ENCODE data around the gene OLFM2.
"Not testable (repeated sequence)": the region's sequence is repeated elsewhere in the genome, so short reads cannot be mapped to it uniquely, and the experiment has no call there.

Gene OLFM2

GRCh38 chr19:9941671-9942070 lies 5.4 kb upstream of the OLFM2 start:
- DNase-seq (ENCODE audit: low read depth, low spot score), result no peak

DNA sequence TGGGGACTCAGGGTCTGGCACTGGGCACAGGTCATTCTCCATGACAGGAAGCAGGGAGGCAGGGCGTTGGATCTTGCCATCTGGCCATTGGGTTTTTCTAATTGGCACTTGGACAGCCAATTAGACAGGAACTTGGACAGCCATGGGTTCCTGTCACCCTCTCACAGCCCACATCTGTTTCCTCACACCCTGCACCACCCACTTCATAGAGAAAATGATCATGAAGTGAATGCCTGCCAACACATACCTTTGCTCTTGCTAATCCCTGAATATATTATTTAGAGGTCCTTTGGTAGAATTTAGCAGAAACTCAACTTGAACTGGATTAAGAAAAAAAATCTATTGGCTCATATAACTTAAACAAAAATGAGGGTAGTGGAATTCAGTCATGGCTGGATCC lies 4.9 kb upstream of the OLFM2 start:
- DNase-seq (ENCODE audit: low read depth, low spot score), result no peak

- no peak for DNase-seq (ENCODE audit: low read depth, low spot score)
These were observed 4.5 kb upstream of the OLFM2 start for GRCh38 chr19:9940778-9941177.

DNA sequence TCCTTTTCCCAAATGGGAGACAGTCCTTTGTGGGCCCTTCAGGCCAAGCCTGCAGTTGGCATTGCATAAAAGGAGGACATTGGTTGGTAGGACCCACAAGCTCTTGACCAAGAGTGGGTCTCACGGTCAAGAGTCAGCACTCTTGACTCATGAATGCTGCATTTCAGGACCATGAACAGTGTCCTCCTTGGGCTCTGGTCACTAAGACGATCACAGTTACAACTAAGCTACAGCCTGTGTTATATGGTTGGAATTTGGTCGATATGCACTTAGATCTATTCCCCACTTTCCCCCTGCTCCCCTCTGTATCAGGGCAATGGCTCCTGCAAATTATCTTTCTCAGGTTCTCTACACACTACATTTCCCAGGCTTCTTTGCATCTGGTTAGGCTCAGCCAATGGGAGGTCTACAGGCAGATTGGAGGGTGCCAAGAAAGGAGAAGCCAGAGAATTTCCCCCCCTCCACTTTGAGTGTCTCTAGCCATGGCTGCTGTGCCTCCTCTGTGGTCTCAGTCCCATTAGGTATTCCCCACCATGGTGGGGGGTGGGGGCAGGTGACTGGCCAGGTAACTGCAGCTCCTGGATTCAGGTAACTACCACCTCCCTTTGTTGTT lies 3.1 kb upstream of the OLFM2 start:
- no peak for DNase-seq (ENCODE audit: low read depth, low spot score)

GRCh38 chr19:9937001-9937411 lies 691 bp upstream of the OLFM2 start:
- no peak for DNase-seq (ENCODE audit: low read depth, low spot score)

GRCh38 chr19:9935506-9936325 lies 599 bp downstream of the OLFM2 start:
- no peak for DNase-seq (ENCODE audit: low read depth, low spot score)

GRCh38 chr19:9934132-9934950 lies 2.0 kb downstream of the OLFM2 start:
- DNase-seq (ENCODE audit: low read depth, low spot score), result peak; percentile 80

- no peak for DNase-seq (ENCODE audit: low read depth, low spot score)
These were observed 3.5 kb downstream of the OLFM2 start for GRCh38 chr19:9932835-9933234.

- DNase-seq (ENCODE audit: low read depth, low spot score), result no peak
These were observed 4.7 kb downstream of the OLFM2 start for GRCh38 chr19:9931629-9932028.

DNA sequence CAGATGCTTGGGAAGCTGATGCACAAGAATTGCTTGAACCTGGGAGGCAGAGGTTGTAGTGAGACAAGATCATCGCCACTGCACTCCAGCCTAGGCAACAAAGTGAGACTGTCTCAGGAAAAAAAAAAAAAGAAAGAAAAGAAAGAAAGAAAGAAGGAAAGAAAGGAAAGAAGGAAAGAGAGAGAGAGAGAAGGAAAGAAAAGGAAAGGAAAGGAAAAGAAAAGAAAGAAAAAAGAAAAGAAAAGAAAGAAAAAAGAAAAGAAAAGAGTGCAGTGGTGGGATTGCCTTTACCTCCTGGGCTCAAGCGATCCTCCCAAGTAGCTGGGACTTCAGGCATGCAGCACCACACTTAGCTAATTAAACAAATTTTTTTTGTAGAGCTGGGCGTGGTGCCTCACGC lies 12.9 kb downstream of the OLFM2 start:
- no peak for DNase-seq (ENCODE audit: low read depth, low spot score)

GRCh38 chr19:9922782-9923379 lies 13.4 kb downstream of the OLFM2 start:
- not testable (repeated sequence) for DNase-seq (ENCODE audit: low read depth, low spot score)

DNA sequence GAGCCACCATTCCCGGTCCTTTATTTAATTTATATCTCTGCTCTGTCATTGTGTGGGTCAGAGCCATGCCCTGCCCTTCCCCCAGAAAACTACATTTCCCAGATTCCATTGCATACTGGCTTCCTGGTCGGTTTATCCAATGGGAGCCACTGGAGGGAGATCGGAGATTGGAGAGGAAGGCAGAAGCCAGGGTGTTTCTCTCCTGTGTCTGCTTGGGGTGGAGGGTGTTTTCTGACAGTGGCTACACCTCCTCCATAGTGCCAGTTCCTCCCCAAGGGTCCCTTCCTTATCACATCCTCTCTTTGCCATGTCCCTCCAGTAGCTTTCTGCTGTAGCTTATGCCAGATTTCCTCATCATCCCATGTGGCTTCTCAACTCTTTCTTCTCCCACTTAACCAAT lies 19.0 kb downstream of the OLFM2 start:
- no peak for DNase-seq (ENCODE audit: low read depth, low spot score)

DNA sequence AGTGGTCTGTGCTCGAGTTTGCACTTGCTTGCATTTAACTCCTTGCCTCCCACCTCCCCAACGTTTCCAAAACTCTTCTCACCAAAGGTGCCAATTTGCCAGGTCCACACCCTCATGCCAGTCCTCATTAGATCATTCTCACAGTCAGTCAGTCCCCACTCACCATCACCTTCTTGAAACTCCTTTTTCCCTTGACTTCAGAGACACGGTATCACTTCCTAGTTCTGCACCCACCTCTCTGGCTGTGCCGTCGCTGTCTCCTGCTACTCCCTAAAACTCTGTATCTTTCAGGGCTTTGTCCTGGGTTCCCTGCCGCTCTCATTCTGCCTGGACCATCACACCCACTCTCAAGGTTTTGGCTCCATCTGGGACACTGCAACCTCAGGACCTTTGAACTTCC lies 19.6 kb downstream of the OLFM2 start:
- DNase-seq (ENCODE audit: low read depth, low spot score), result no peak

DNA sequence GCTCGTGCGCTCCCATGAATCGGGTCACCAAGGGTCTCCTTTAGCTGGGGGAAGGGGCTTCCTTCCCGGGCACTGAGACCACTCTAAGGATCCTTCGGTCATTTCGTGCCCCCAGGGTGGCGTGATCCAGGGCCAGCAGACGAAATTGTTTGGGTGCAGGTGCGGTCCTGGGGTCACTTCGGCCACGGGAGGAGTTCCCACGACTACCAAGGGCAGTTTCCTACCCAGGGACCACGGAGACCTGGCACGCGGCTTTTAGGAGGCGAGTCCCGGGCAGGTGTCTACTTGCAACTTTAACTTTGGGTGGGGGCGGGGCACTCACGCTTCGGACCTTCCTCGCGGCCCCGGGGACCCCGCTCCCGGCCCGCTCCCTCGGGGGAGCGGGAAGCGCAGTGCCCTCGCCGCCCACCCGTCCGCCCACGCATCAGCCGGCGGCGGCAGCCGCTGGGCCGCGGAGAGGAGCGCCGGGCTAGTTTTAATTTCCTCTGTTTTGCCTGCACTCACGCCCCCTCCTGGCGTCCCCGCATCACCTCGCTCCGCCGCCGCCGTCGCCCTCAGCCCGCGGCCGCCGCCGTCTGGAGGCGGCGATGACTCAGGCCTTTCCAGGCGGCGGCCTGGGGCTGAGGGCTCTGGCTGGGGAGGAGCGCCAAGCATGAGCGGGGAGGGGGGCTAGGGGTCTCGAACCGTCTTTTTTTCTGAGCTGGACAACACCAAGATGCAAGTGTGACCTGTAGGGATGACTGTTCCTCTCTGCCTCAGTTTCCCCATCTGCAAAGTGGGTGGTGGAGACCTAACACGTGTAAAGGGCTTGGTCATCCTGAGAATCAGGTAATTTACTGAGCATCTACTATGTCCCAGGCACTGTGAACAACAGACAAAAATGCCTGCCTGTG lies 21.8 kb downstream of the OLFM2 start:
- DNase-seq (ENCODE audit: low read depth, low spot score), result no peak

DNA sequence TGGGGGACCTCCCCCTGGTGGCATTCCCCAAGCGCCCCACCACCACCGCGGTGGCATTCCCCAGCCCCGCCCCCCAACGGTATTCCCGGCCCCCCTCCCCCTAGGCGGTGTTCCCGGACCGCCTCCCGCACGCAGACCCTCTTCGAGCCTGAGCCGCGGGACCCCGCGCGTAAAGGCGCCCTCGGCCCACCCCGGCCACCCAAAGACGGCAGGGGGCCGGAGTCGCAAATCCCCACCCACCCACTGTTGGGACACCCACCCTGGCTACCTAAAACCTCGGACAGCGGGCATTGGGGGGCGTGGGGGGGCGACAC lies 22.4 kb downstream of the OLFM2 start:
- no peak for DNase-seq (ENCODE audit: low read depth, low spot score)

- no peak for DNase-seq (ENCODE audit: low read depth, low spot score)
These were observed 22.9 kb downstream of the OLFM2 start for GRCh38 chr19:9913237-9914000.

GRCh38 chr19:9912551-9913236 lies 23.6 kb downstream of the OLFM2 start:
- DNase-seq (ENCODE audit: low read depth, low spot score), result no peak

DNA sequence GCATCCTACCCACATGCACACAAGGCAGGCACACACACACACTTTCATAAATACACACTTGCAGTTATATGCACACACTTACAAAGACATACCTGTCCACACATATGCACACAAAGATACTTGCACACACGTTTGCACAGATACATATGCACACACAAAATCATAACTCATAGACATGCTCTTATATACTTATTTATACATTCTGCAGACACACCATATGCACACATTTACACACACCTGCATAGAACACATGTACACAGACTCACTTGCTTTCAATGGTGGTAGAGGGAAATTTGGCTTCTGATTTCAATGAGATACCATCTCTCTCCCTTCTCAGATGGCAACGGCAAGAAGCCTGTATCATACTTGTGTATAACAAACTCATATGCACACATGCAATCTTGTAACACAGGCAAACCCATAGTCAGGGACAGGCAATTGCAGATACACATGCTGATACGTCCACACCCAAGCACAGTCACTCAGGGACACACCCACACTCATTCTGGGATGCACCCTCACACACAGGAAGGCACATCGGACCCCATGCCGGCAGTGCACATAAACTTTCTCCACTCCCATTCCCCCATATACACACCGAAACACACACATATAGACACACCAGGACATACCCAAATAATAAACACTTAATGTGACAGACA lies 24.7 kb downstream of the OLFM2 start:
- DNase-seq (ENCODE audit: low read depth, low spot score), result no peak

DNA sequence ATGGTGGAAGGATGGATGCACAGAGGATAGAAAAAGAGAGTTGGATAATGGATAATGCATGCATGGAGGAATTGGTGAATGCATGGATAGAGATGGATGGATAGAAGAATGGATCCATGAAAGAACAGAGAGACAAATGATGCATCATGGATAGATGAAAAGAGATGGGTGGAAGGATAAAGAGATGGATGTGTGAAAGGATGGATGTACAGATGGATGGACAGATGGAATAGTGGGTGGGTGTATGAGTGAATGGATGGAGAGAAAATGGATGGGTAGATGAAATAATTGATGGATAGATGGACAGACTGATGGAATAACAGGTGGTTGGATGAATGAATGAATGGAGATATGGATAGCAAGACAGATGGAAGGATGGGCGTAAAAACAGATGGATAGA lies 25.7 kb downstream of the OLFM2 start:
- DNase-seq (ENCODE audit: low read depth, low spot score), result no peak
